HEK293 (cell line): ENCODE data around the gene LOXL4.

Experiments
- CTCF ChIA-PET: fragments of 350-600 bp; formaldehyde crosslinking; extraction: SDS; loops from one replicate; lab custom pipeline; 2021; ENCODE audit warnings: antibody characterized with exemption; lab: Yijun Ruan, JAX
- POLR2A ChIA-PET: fragments of 300-600 bp; formaldehyde crosslinking; extraction: SDS; loops from one replicate; lab custom pipeline; 2020; ENCODE audit warnings: antibody characterized with exemption, inconsistent platforms; lab: Yijun Ruan, JAX
- H3K27ac ChIP-seq: fragments of 200-500 bp; sonication (Bioruptor generic); 2 replicates; pipeline ENCODE4 v1.5.1; 2014; ENCODE audit warnings: low read depth, low read length, control low read depth, inconsistent platforms; ENCODE audit errors: extremely low read depth
- H3K36me3 ChIP-seq, 2 experiments: fragments of 200-500 bp in 1 of 2; sonication (Bioruptor generic) in 1 of 2; 1 replicate in 1 of 2; 2 replicates in 1 of 2; pipeline ENCODE4 v1.5.1; 2014 to 2017; ENCODE audit warnings: inconsistent platforms in 2 of 2, low read length in 2 of 2; ENCODE audit not compliant: control insufficient read depth in 2 of 2, insufficient read depth in 1 of 2
- H3K4me1 ChIP-seq: fragments of 200-500 bp; sonication (Bioruptor generic); 2 replicates; pipeline ENCODE4 v1.5.1; 2014; ENCODE audit warnings: mild to moderate bottlenecking, low read length, inconsistent platforms; ENCODE audit not compliant: control insufficient read depth, insufficient read depth
- H3K4me3 ChIP-seq: 2 replicates; pipeline ENCODE4 v1.5.1; 2011; ENCODE audit warnings: low read depth, mild to moderate bottlenecking, control low read depth, low read length, moderate library complexity
- H3K9me3 ChIP-seq: fragments of 200-500 bp; sonication (Bioruptor generic); 2 replicates; pipeline ENCODE4 v1.5.1; 2014; ENCODE audit warnings: low read depth, low read length, inconsistent platforms; ENCODE audit not compliant: control insufficient read depth, insufficient read depth
- FEZF1 ChIP-seq: fragments of 450-650 bp; formaldehyde crosslinking; IDR thresholded peaks from 2 replicates; pipeline ENCODE4 v1.5.1; 2016; ENCODE audit warnings: missing biosample characterization, missing genetic modification characterization
- KLF17 ChIP-seq: fragments of 450-650 bp; formaldehyde crosslinking; IDR thresholded peaks from 2 replicates; pipeline ENCODE4 v1.5.1; 2016; ENCODE audit warnings: missing biosample characterization, missing genetic modification characterization
- MZF1 ChIP-seq: fragments of 450-650 bp; formaldehyde crosslinking; IDR thresholded peaks from 2 replicates; pipeline ENCODE4 v1.5.1; 2017; ENCODE audit warnings: missing biosample characterization, missing genetic modification characterization, borderline replicate concordance
- PBX3 ChIP-seq: sonication (generic); formaldehyde crosslinking; IDR thresholded peaks from 2 replicates; pipeline ENCODE4 v1.8.1; 2022; ENCODE audit warnings: mild to moderate bottlenecking, moderate library complexity, missing genetic modification reagents
- PRDM6 ChIP-seq: fragments of 450-650 bp; formaldehyde crosslinking; IDR thresholded peaks from 2 replicates; pipeline ENCODE4 v1.5.1; 2017; ENCODE audit warnings: missing biosample characterization, missing genetic modification characterization
- REST ChIP-seq: fragments of 450-650 bp; formaldehyde crosslinking; IDR thresholded peaks from 2 replicates; pipeline ENCODE4 v1.5.1; 2016; ENCODE audit warnings: missing biosample characterization, missing genetic modification characterization
- ZBTB11 ChIP-seq: fragments of 450-650 bp; formaldehyde crosslinking; conservative IDR thresholded peaks from 2 replicates; pipeline ENCODE4 v1.5.1; 2016; ENCODE audit warnings: low read depth, missing biosample characterization, missing genetic modification characterization
- ZNF398 ChIP-seq: fragments of 450-650 bp; formaldehyde crosslinking; IDR thresholded peaks from 2 replicates; pipeline ENCODE4 v1.5.1; 2017; ENCODE audit warnings: missing biosample characterization, missing genetic modification characterization

LOXL4 gene

GRCh38 chr10:98300526-98301229, 32.7 kb upstream of the LOXL4 start (continued):
- TF ChIP-seq ZBTB11 (tag by site-specific recombination) (no peak), PRDM6 (tag by site-specific recombination) (no peak), ZNF398 (tag by site-specific recombination) (no peak), KLF17 (tag by site-specific recombination) (no peak), PBX3 (no peak), MZF1 (tag by site-specific recombination) (no peak)
- TF ChIP-seq, all 188 proteins: peak for 0

- Histone ChIP-seq H3K4me1 (no peaks in the 10 kb centered on the region; the same call in 1 of the 2 replicates), H3K36me3 (no peaks in the 10 kb centered on the region), H3K27ac (no peak overlapping the region), H3K4me3 (no peak overlapping the region), H3K9me3 (no peaks in the 10 kb centered on the region)
- ChIA-PET CTCF (interaction anchor here (1.1 kb wide), 1 partner anchor 10 kb away, joined by 3 read pairs; no protein-coding TSS in a partner anchor), POLR2A (no interaction called here)
- peak; percentile 92 for TF ChIP-seq REST
- no peak for TF ChIP-seq FEZF1 (tag by site-specific recombination)
Observed at GRCh38 chr10:98299341-98299740, 31.3 kb upstream of the LOXL4 start.
